ENCODE measurements around the gene NKX2-1. TPM values are rescaled to one million over a fixed set of nuclear protein-coding genes. Genes with fewer than 3 reads are reported as not detected.

NKX2-1 gene
- 0.03 to 0.06 TPM in 2 of 5 replicates, not detected in the others for total RNA-seq (2022; extraction: Qiagen RNA extraction; ENCODE audit: low read depth)

GRCh38 chr14:36519431-36520321 lies at the start of gene NKX2-1:
Gene NKX2-1, minus strand, starts transcription at chr14:36520232. Its CDS starts 103 bp downstream, at chr14:36520129.

Other genes starting within 250 kb of the NKX2-1 start
- 12.4 to 17.6 TPM (median 16.0 TPM) in 5 replicates for gene MBIP, start 199.6 kb downstream of the NKX2-1 start, total RNA-seq (2022; extraction: Qiagen RNA extraction; ENCODE audit: low read depth)
- 1.5 to 3.8 TPM (median 2.8 TPM) in 5 replicates for gene NKX2-8, start 62.4 kb upstream of the NKX2-1 start, total RNA-seq (2022; extraction: Qiagen RNA extraction; ENCODE audit: low read depth)
- gene PAX9, start 141.6 kb upstream of the NKX2-1 start, total RNA-seq (2022; extraction: Qiagen RNA extraction; ENCODE audit: low read depth): 1.8 to 2.7 TPM (median 2.3 TPM) in 5 replicates